ENCODE results near the gene VPS16. TPM values are rescaled to one million over a fixed set of nuclear protein-coding genes. Genes with fewer than 3 reads are reported as not detected.

VPS16 gene
- total and polyA plus RNA-seq, 2 of the 8 experiments (the other 6 are each of a cell fraction or from before 2014, with no cell fraction given), result 23.8 to 25.9 TPM

GRCh38 chr20:2894221-2894620 is 53.7 kb downstream of the VPS16 start:
- H2BK15ac ChIP-seq (ENCODE audit: low read length), result no peak overlapping the region
- H3K27ac ChIP-seq (ENCODE audit: low read depth, low read length), result no peak overlapping the region
- FAIRE-seq (no peak), DNase-seq (ENCODE audit: low read depth in 1 of 2, low spot score in 2 of 2) (no peak)
- no peak overlapping the region for H3K4me3 ChIP-seq (ENCODE audit: extremely low read depth in 1 of 4, insufficient read depth in 2 of 4, low read depth in 3 of 4, low read length in 4 of 4)
- no peak overlapping the region for H4K5ac ChIP-seq (ENCODE audit: insufficient read length, low read depth, low read length)
- H2AK5ac ChIP-seq (ENCODE audit: low read depth, low read length), result no peak overlapping the region
- H3K4me1 ChIP-seq (replicated peaks in 1 of 4; ENCODE audit: control insufficient read depth in 3 of 4, insufficient read depth in 4 of 4, low read length in 3 of 4), result no peaks in the 10 kb centered on the region
- ChIA-PET POLR2A (ENCODE audit: partially characterized antibody) (no interaction called here), CTCF (ENCODE audit: partially characterized antibody) (no interaction called here)
- H3K27me3 ChIP-seq (replicated peaks in 1 of 4; ENCODE audit: control insufficient read depth in 3 of 4, extremely low read depth in 1 of 4, insufficient read depth in 3 of 4, low read length in 3 of 4), result no peaks in the 10 kb centered on the region
- H3K9me3 ChIP-seq (ENCODE audit: insufficient read depth in 2 of 2, low read depth in 1 of 2, low read length in 1 of 2), result no peaks in the 10 kb centered on the region
- no peaks in the 10 kb centered on the region for H3K36me3 ChIP-seq (ENCODE audit: control insufficient read depth in 2 of 4, insufficient read depth in 4 of 4, low read length in 3 of 4)
- H2AFZ ChIP-seq (ENCODE audit: low read length), result no peak overlapping the region
- H2BK20ac ChIP-seq (ENCODE audit: low read length), result no peak overlapping the region
- no peak overlapping the region for H3K4ac ChIP-seq (replicated peaks; ENCODE audit: insufficient read length, low read depth, low read length)
- H3K56ac ChIP-seq (replicated peaks; ENCODE audit: insufficient read length, low read depth, low read length), result no peak overlapping the region
- peaks cover 6% of the 10 kb centered on the region; the same call in 1 of the 2 replicates for H3K79me1 ChIP-seq (ENCODE audit: low read depth, low read length)
- H3K23me2 ChIP-seq (ENCODE audit: low read depth, low read length), result no peaks in the 10 kb centered on the region
- H3K23ac ChIP-seq (ENCODE audit: insufficient read length), result no peak overlapping the region
- H3K18ac ChIP-seq (ENCODE audit: extremely low read depth, low read length), result no peak overlapping the region
- H2BK12ac ChIP-seq (ENCODE audit: low read depth, low read length), result no peak overlapping the region
- H3K14ac ChIP-seq (ENCODE audit: insufficient read length), result no peak overlapping the region
- H3K4me2 ChIP-seq (ENCODE audit: insufficient read depth in 1 of 2, low read depth in 2 of 2, low read length in 2 of 2), result no peak overlapping the region
- no peaks in the 10 kb centered on the region for H4K20me1 ChIP-seq (replicated peaks in 1 of 2; ENCODE audit: control insufficient read depth in 1 of 2, insufficient read depth in 2 of 2, low read length in 2 of 2)
- H4K91ac ChIP-seq (replicated peaks; ENCODE audit: insufficient read length, low read length), result no peak overlapping the region
- H3K79me2 ChIP-seq (ENCODE audit: control insufficient read depth in 1 of 2, insufficient read depth in 2 of 2, low read length in 2 of 2), result peaks cover 0 to 73% of the 10 kb centered on the region in 2 experiments; a peak in 3 of 4 replicates
- H4K8ac ChIP-seq (ENCODE audit: extremely low read depth, insufficient read depth, low read length), result no peak overlapping the region
- TF ChIP-seq BACH1 (IDR thresholded peaks at IDR 0.05; ENCODE audit: low read length) (no peak), POLR2A (IDR thresholded peaks at IDR 0.05; ENCODE audit: control extremely low read depth in 1 of 2, low read depth in 2 of 2, low read length in 2 of 2) (no peak), TCF12 (IDR thresholded peaks at IDR 0.05; ENCODE audit: low read depth, low read length) (no peak), CBX8 (IDR thresholded peaks at IDR 0.05; ENCODE audit: borderline replicate concordance, low read depth, low read length) (no peak), ZNF274 (IDR thresholded peaks at IDR 0.05; ENCODE audit: borderline replicate concordance, extremely low read depth, low read length) (no peak), RNF2 (IDR thresholded peaks at IDR 0.05; ENCODE audit: borderline replicate concordance, low read depth, low read length, missing control alignments, poor library complexity, severe bottlenecking) (no peak)
- WGBS, 2 experiments (ENCODE audit: extremely low coverage in 1 of 2, insufficient coverage in 1 of 2, insufficient read length in 1 of 2, insufficient replicate concordance in 2 of 2, low coverage in 1 of 2, low lambda C conversion rate in 2 of 2, missing lambda C conversion rate in 1 of 2), result 89% methylated on average over 2 of the region's 2 CpGs; no CpG with 5 or more reads in 1 of the 2 experiments
- no peak overlapping the region for H3K9ac ChIP-seq (replicated peaks in 1 of 4; ENCODE audit: extremely low read depth in 1 of 4, low read depth in 3 of 4, low read length in 3 of 4)
- no peak overlapping the region for H2BK120ac ChIP-seq (replicated peaks; ENCODE audit: low read depth, low read length)
- no peak overlapping the region for H2BK5ac ChIP-seq (ENCODE audit: low read depth, low read length)
